Dendritic cell treated with granulocyte-macrophage colony-stimulating factor and Interleukin-4, amounts not matched to agents 40 ng/mL and 50 ng/mL, for 4 days (primary cell): ENCODE results near the gene WRAP73.

Source experiments
- H3K27ac Mint-ChIP-seq: one replicate; pipeline ENCODE4 v1.8.0; 2022; ENCODE audit warnings: mild to moderate bottlenecking, mixed read lengths
- H3K27me3 Mint-ChIP-seq: one replicate; pipeline ENCODE4 v1.8.0; 2022; ENCODE audit warnings: mild to moderate bottlenecking, mixed read lengths
- H3K36me3 Mint-ChIP-seq: one replicate; pipeline ENCODE4 v1.8.0; 2022; ENCODE audit warnings: low read depth, mixed read lengths
- H3K4me1 Mint-ChIP-seq: one replicate; pipeline ENCODE4 v1.8.0; 2022; ENCODE audit warnings: low read depth, mixed read lengths
- H3K4me3 Mint-ChIP-seq: one replicate; pipeline ENCODE4 v1.8.0; 2022; ENCODE audit warnings: mild to moderate bottlenecking, moderate library complexity, mixed read lengths
- H3K9me3 Mint-ChIP-seq: one replicate; pipeline ENCODE4 v1.8.0; 2022; ENCODE audit warnings: mixed read lengths
- intact Hi-C: fragments of 100-400 bp; cut with micrococcal nuclease; formaldehyde crosslinking; loops from one replicate; pipeline ENCODE4 v1.15.0; 2022

WRAP73 gene

GRCh38 chr1:3604997-3605823, 44.7 kb downstream of the WRAP73 start:
- Mint-ChIP-seq H3K9me3 (no peaks in the 10 kb centered on the region), H3K27me3 (peaks cover 8% of the 10 kb centered on the region), H3K27ac (no peak overlapping the region), H3K4me1 (peaks cover 9% of the 10 kb centered on the region), H3K4me3 (no peak overlapping the region), H3K36me3 (no peaks in the 10 kb centered on the region)
- intact Hi-C loops = no loop called here

- H3K4me3 Mint-ChIP-seq = no peak overlapping the region
- H3K9me3 Mint-ChIP-seq = no peaks in the 10 kb centered on the region
- intact Hi-C loops = no loop called here
- no peaks in the 10 kb centered on the region for H3K36me3 Mint-ChIP-seq
- peaks cover 9% of the 10 kb centered on the region for H3K4me1 Mint-ChIP-seq
- H3K27ac Mint-ChIP-seq = no peak overlapping the region
- peaks cover 5% of the 10 kb centered on the region for H3K27me3 Mint-ChIP-seq
Measured at GRCh38 chr1:3604468-3604974, 45.4 kb downstream of the WRAP73 start.

DNA sequence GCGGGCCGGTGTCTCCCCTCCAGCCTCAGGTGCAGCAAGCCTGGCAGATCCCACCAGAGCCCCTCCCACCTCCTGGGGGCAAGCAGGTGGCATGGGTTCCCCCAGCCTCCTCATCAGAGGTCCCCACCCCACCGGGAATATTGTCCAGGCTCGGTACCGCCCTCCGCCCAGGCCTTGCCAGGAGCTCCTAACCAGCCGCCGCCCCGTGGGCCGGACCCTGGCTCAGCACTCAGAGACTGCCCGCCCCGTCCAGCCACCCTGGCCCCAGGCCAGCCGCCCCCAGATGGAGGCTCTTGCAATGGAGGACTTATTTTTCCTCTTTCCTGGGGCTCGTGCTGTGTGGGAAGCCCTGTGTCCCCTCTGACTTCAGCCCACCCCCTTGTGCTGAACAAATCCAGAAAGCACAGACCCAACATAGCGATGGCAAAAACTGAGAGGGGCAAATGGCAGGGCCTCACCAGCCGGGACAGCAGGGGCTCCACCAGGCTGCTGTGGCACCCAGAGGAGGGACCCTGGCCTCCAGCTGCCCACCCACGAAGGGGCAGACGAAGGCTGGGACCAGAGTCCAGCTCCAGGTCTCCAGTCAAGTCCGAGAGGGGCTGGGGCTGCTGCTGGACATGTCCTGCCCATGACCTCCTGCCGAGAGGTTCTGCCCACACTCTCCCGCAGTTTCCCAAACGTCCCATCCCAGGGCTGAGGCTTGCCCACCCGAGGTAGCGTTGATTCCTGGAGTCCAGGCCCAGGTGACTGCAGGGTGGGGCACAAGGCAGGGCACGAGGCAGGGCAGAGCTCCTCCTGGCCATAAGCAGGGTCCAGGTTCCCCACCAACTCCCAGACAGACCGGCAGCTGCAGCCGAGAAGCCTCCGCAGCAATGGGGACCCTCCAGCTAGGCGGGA, 46.1 kb downstream of the WRAP73 start:
- intact Hi-C loops = no loop called here
- Mint-ChIP-seq H3K4me3 (no peak overlapping the region), H3K36me3 (no peaks in the 10 kb centered on the region), H3K9me3 (no peaks in the 10 kb centered on the region), H3K27ac (no peak overlapping the region), H3K4me1 (peaks cover 1% of the 10 kb centered on the region), H3K27me3 (peaks cover 2% of the 10 kb centered on the region)

GRCh38 chr1:3603156-3603555, 46.7 kb downstream of the WRAP73 start:
- peaks cover 3% of the 10 kb centered on the region for H3K4me1 Mint-ChIP-seq
- no peak overlapping the region for H3K27ac Mint-ChIP-seq
- no peaks in the 10 kb centered on the region for H3K36me3 Mint-ChIP-seq
- intact Hi-C loops = no loop called here
- H3K27me3 Mint-ChIP-seq = peaks cover 8% of the 10 kb centered on the region
- H3K9me3 Mint-ChIP-seq = no peaks in the 10 kb centered on the region
- no peak overlapping the region for H3K4me3 Mint-ChIP-seq

DNA sequence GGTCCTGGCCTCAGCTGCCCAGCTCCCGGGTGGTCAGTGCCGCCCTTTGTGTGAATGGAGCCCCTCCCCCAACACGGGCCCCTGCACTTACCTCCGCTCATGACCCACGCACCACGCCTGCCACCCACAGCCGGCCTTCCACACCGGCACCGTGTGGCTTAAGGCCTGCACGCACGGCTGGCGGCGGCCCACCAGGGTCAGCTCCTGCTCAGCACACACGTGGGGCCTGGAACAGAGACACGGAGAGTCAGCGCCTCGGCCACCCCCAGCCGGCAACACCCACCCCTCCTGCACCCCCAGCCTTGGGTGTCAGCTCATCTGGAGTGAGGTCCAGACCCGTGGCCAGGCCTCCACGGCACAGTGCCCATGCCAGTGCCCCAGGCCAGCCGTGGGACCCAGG, 47.5 kb downstream of the WRAP73 start:
- no peaks in the 10 kb centered on the region for H3K36me3 Mint-ChIP-seq
- H3K27me3 Mint-ChIP-seq = peaks cover 16% of the 10 kb centered on the region
- no peak overlapping the region for H3K27ac Mint-ChIP-seq
- peaks cover 11% of the 10 kb centered on the region for H3K4me1 Mint-ChIP-seq
- H3K9me3 Mint-ChIP-seq = no peaks in the 10 kb centered on the region
- intact Hi-C loops = no loop called here
- H3K4me3 Mint-ChIP-seq = no peak overlapping the region

GRCh38 chr1:3601743-3602142, 48.2 kb downstream of the WRAP73 start:
- intact Hi-C loops = no loop called here
- no peaks in the 10 kb centered on the region for H3K36me3 Mint-ChIP-seq
- H3K27me3 Mint-ChIP-seq = peaks cover 20% of the 10 kb centered on the region
- H3K27ac Mint-ChIP-seq = no peak overlapping the region
- no peaks in the 10 kb centered on the region for H3K9me3 Mint-ChIP-seq
- H3K4me3 Mint-ChIP-seq = no peak overlapping the region
- H3K4me1 Mint-ChIP-seq = peaks cover 17% of the 10 kb centered on the region

DNA sequence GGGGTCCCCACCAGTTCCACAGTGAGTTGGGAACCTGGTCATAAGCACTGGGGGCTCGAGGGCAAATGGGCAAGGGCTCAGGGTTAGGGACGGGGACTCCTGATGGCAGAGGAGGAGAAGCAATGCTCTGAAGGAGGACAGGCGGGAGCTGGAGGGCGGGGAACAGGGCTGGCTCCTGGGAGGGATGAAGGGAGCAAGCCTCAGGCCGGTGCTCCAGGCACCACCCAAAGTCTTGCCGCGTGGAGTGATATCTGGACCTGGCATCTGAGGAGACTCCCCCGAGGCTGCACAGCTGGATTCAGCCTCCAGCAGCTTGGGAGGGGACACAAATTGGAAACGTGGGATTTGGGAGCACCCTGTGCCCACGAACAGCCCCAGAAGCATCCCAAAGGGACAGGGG, 49.5 kb downstream of the WRAP73 start:
- H3K4me3 Mint-ChIP-seq = no peak overlapping the region
- H3K36me3 Mint-ChIP-seq = no peaks in the 10 kb centered on the region
- no peaks in the 10 kb centered on the region for H3K9me3 Mint-ChIP-seq
- H3K27ac Mint-ChIP-seq = no peak overlapping the region
- intact Hi-C loops = no loop called here
- peaks cover 20% of the 10 kb centered on the region for H3K27me3 Mint-ChIP-seq
- H3K4me1 Mint-ChIP-seq = peaks cover 20% of the 10 kb centered on the region

- Mint-ChIP-seq H3K4me1 (peaks cover 20% of the 10 kb centered on the region), H3K27ac (no peak overlapping the region), H3K36me3 (no peaks in the 10 kb centered on the region), H3K9me3 (no peaks in the 10 kb centered on the region), H3K27me3 (peaks cover 20% of the 10 kb centered on the region), H3K4me3 (no peak overlapping the region)
- intact Hi-C loops = no loop called here
Measured at GRCh38 chr1:3599816-3600215, 50.1 kb downstream of the WRAP73 start.

DNA sequence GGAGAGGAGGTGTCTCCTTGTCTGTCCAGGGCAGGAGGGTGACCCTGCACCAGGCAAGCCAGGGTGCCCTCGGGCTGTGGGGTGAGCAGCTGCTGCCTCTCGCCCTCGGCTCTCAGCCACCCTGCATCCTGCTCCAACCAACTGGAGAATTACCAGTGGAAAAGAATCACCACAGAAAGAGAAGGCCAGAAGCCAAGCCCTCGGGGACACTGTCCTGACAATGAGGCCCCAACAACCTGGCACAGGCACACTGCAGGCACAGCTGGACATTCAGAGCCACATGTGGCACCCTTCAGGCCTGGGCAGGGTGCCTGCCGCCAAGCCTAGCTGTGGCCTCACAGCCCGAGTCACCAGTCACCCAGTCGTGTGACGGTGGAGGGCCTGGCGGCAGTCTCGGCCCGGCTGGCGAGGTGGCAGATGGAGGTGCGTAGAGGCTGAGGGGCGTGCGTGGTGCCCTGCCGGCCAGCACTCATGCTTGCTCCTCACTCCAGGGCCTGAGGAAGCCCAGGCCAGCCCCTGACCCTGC, 50.6 kb downstream of the WRAP73 start:
- Mint-ChIP-seq H3K4me1 (peaks cover 20% of the 10 kb centered on the region), H3K9me3 (no peaks in the 10 kb centered on the region), H3K36me3 (no peaks in the 10 kb centered on the region), H3K27me3 (peaks cover 20% of the 10 kb centered on the region), H3K27ac (no peak overlapping the region), H3K4me3 (no peak overlapping the region)
- intact Hi-C loops = no loop called here

DNA sequence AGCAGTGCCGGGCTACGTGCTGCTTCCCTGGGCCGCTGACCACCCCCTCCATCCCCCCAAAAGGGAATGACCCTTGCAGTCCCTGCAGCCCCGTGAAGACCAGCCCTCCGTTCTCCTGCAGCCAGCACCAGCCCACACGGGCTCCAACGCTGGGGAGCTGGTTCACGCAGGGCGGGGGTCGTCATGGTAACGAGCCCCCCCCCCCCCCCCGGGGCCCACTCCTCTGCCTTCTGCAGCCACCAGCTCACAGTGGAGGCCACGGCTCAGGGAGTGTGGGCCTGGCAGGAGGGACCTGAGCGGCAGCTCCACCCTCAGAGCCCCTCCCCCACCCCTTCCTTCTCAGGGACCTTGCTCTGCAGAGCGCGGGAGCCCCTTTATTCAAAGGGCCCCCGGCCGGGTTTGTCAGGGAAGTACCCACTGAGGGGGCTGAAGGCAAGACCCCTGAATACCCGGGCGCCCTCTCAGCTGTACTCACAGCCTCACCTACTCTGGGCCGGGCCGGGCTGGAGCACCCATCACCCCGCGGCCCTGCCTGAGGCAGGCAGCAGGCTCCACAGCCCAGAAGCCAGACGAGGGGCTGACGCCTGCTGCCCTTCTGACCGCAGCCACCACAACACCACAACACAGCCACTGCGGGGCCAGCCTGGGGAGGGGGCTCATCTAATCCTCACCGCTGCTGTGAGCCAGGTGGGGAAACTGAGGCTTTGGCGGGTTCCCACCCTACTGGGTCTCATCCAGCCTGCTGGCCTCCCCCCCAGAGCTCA, 51.2 kb downstream of the WRAP73 start:
- Mint-ChIP-seq H3K9me3 (no peaks in the 10 kb centered on the region), H3K27ac (no peak overlapping the region), H3K4me3 (no peak overlapping the region)

DNA sequence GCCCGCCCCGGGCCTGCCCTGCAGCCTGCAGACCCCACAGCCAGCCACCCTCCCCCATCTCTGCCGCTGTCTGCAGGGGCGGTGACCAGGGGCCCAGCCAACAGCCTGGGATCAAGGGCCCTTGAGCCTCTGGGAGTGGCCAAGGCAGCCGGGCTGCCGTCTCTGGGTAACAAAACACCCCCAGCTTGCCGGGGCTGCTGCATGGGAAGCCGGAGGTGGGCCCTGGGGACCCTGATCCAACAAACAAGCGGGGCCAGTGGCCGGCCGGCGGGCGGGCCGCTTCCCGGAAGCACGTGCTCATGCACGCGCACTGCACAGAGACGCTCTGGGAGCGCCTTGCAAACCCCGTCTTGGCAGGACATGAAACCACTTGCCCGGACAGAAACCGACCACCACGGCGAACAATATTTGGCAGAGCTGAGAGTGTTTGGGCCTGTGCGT, 51.8 kb downstream of the WRAP73 start:
- no peaks in the 10 kb centered on the region for H3K9me3 Mint-ChIP-seq
- no peak overlapping the region for H3K4me3 Mint-ChIP-seq
- intact Hi-C loops = no loop called here
- no peaks in the 10 kb centered on the region for H3K36me3 Mint-ChIP-seq
- peaks cover 20% of the 10 kb centered on the region for H3K27me3 Mint-ChIP-seq
- no peak overlapping the region for H3K27ac Mint-ChIP-seq
- peaks cover 27% of the 10 kb centered on the region for H3K4me1 Mint-ChIP-seq

More for the DNA sequence above, 51.2 kb downstream of the WRAP73 start:
- H3K4me1 Mint-ChIP-seq = peaks cover 24% of the 10 kb centered on the region
- intact Hi-C loops = no loop called here
- no peaks in the 10 kb centered on the region for H3K36me3 Mint-ChIP-seq
- peaks cover 20% of the 10 kb centered on the region for H3K27me3 Mint-ChIP-seq

GRCh38 chr1:3597599-3597964, 52.3 kb downstream of the WRAP73 start:
- Mint-ChIP-seq H3K27ac (no peak overlapping the region), H3K4me1 (peaks cover 27% of the 10 kb centered on the region), H3K9me3 (no peaks in the 10 kb centered on the region), H3K27me3 (peaks cover 20% of the 10 kb centered on the region), H3K4me3 (peak overlapping the region; percentile 35), H3K36me3 (no peaks in the 10 kb centered on the region)
- intact Hi-C loops = no loop called here
